ENCODE results near the gene RMND5A.

GRCh38 chr2:86774862-86775261 lies 54.8 kb downstream of the RMND5A start:
- TF ChIP-seq CTCF (IDR thresholded peaks at IDR 0.05; ENCODE audit: insufficient read depth, low read length, poor library complexity, severe bottlenecking) (no peak), EZH2phosphoT487 (conservative IDR thresholded peaks at IDR 0.05; ENCODE audit: low read length) (no peak)

Measured in SU-DHL-6 (cell line).